Fibroblast of skin of abdomen (primary cell): Measurements from ENCODE around the gene CAPS. TPM values are rescaled to one million over a fixed set of nuclear protein-coding genes. Genes with fewer than 3 reads are reported as not detected.
A peak's percentile ranks its signal among the peaks of the same experiment; 100 is the strongest.
"Not testable (repeated sequence)": the region's sequence is repeated elsewhere in the genome, so short reads cannot be mapped to it uniquely, and the experiment has no call there.

Experiments
- DNase-seq: peaks from one replicate; pipeline ENCODE4 v3.0.0-alpha.2; 2013
- polyA plus RNA-seq, 2 experiments: library from polyadenylated mRNA; unstranded; fragments of 120-200 nt; gene quantifications; one replicate each; pipeline ENCODE4 v1.2.1, GENCODE V29; 2013; ENCODE audit not compliant: insufficient read length in 2 of 2

Gene CAPS
- 4.3 TPM for polyA plus RNA-seq (2013, experiment 1 of 2; ENCODE audit: insufficient read length)
- 4.1 TPM for polyA plus RNA-seq (2013, experiment 2 of 2; ENCODE audit: insufficient read length)

GRCh38 chr19:5913739-5914357 lies at the start of gene CAPS:
Gene CAPS (plus strand): TSS chr19:5914254. CDS start chr19:5914407, 153 bp downstream.
- no peak for DNase-seq

GRCh38 chr19:5864725-5865486 lies 49.1 kb upstream of the CAPS start:
- DNase-seq = no peak

- DNase-seq = no peak
Measured at GRCh38 chr19:5865772-5866171, 48.3 kb upstream of the CAPS start.

- no peak for DNase-seq
Measured at GRCh38 chr19:5867201-5868136, 46.6 kb upstream of the CAPS start.

GRCh38 chr19:5870986-5871394 lies 43.1 kb upstream of the CAPS start:
- no peak for DNase-seq

- no peak for DNase-seq
Measured at GRCh38 chr19:5873617-5874199, 40.3 kb upstream of the CAPS start.

- peak; percentile 56 for DNase-seq
Measured at GRCh38 chr19:5874496-5874895, 39.6 kb upstream of the CAPS start.

- no peak for DNase-seq
Measured at GRCh38 chr19:5877427-5877826, 36.6 kb upstream of the CAPS start.

GRCh38 chr19:5877882-5878281 lies 36.2 kb upstream of the CAPS start:
- DNase-seq = no peak

GRCh38 chr19:5880196-5880595 lies 33.9 kb upstream of the CAPS start:
- DNase-seq = no peak

GRCh38 chr19:5880604-5881078 lies 33.4 kb upstream of the CAPS start:
- DNase-seq = peak; percentile 69

GRCh38 chr19:5881543-5882299 lies 32.3 kb upstream of the CAPS start:
- no peak for DNase-seq

GRCh38 chr19:5882421-5882968 lies 31.6 kb upstream of the CAPS start:
- DNase-seq = no peak

- not testable (repeated sequence) for DNase-seq
Measured at GRCh38 chr19:5883157-5883873, 30.7 kb upstream of the CAPS start.

- not testable (repeated sequence) for DNase-seq
Measured at GRCh38 chr19:5884065-5884811, 29.8 kb upstream of the CAPS start.

- DNase-seq = peak; percentile 25
Measured at GRCh38 chr19:5889288-5889971, 24.6 kb upstream of the CAPS start.

GRCh38 chr19:5890099-5890498 lies 24.0 kb upstream of the CAPS start:
- no peak for DNase-seq

GRCh38 chr19:5891572-5891937 lies 22.5 kb upstream of the CAPS start:
- no peak for DNase-seq
